GM18951 (cell line): Measurements from ENCODE around the gene DHFR.

ENCODE experiments used
- POLR2A ChIP-seq: IDR thresholded peaks from 4 replicates; pipeline ENCODE4 v1.6.1; 2011; ENCODE audit warnings: mild to moderate bottlenecking; ENCODE audit not compliant: insufficient read length, insufficient read depth; ENCODE audit errors: extremely low read depth
- in situ Hi-C: fragments of 300-500 bp; cut with MboI; formaldehyde crosslinking; loops from one replicate; pipeline ENCODE4 v1.12.0; 2022; ENCODE audit warnings: low sequenced_read_pairs, mixed read lengths, inconsistent platforms; ENCODE audit not compliant: unreplicated experiment

The DHFR gene

DNA sequence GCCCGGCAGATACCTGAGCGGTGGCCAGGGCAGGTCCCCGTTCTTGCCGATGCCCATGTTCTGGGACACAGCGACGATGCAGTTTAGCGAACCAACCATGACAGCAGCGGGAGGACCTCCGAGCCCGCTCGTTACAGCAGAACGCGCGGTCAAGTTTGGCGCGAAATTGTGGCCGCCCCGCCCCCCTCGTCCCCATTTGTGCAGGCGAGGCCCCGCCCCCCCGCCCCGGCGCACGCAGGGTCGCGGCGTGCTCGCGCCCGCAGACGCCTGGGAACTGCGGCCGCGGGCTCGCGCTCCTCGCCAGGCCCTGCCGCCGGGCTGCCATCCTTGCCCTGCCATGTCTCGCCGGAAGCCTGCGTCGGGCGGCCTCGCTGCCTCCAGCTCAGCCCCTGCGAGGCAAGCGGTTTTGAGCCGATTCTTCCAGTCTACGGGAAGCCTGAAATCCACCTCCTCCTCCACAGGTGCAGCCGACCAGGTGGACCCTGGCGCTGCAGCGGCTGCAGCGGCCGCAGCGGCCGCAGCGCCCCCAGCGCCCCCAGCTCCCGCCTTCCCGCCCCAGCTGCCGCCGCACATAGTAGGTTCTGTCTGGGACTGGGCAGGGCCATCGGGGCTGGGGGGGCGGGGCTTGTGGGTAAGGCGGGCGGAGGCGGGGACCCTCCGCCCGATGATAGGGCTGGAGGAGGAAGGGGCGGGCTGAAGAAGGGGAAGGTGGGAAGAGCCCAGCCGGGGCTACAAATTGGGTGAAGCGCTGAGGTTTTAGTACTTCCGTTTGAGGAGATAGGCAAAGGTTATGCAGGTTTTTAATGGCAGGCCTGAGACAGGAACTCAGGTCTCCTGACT is at the start of gene DHFR, which contains the start of gene MSH3:
Gene DHFR, minus strand, starts transcription at position 593 of the 840 bp plus-strand sequence. Its CDS starts 494 bp downstream, at position 99.
Gene MSH3, plus strand, starts transcription at position 262 of the 840 bp plus-strand sequence. Its CDS starts 76 bp downstream, at position 338.
- in situ Hi-C loops = no loop called here
- TF ChIP-seq POLR2A = peak; percentile 87

DNA sequence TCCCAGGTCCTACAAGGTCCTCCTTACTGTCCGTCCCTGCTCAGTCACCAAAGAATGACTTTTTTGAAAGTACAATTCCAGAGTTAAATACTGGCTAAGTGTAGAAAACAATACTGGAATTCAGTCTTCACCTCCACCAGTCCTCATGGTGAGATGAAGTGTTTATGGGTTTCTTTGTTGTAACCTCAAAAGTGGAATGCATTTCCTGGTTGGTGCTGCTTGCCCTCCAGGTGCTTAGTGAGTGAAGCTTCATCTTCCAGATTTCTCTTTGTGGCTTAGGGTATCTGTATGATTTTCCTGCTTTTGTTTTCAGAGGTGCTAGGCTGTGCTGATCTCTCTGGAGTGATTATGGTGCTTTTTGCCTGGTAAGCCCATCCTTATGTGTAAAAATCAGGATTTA is 49.4 kb upstream of the DHFR start:
- in situ Hi-C loops = no loop called here
- TF ChIP-seq POLR2A = no peak

GRCh38 chr5:80703747-80704146 is 49.0 kb upstream of the DHFR start:
- no peak for TF ChIP-seq POLR2A
- in situ Hi-C loops = no loop called here

DNA sequence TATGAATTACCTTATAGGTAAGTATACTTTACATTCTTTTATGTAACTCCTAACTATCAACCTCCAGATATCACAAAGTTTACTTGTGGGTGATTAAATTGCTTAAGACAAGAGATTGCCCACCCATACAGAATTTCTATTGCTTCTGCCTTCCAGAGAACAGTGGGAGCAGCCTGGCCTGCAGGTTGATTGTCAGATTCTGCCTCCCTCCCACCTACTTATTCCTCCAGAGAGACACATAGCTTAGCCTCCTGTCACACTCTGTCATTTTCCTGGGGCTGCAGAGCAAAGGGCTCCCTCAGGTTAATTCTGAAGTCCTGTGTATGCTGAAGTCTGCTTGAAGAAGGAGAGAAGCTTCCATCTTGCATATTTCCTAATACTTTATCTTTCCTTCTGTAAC is 48.5 kb upstream of the DHFR start:
- no peak for TF ChIP-seq POLR2A
- in situ Hi-C loops = no loop called here

GRCh38 chr5:80701597-80701996 is 46.8 kb upstream of the DHFR start:
- TF ChIP-seq POLR2A = no peak
- in situ Hi-C loops = no loop called here

GRCh38 chr5:80698369-80698768 is 43.6 kb upstream of the DHFR start:
- no peak for TF ChIP-seq POLR2A
- in situ Hi-C loops = loop anchor here (25.0 kb wide), 1 partner anchor 489 kb away; no protein-coding TSS in a partner anchor

- in situ Hi-C loops = loop anchor here (25.0 kb wide), 1 partner anchor 490 kb away; no protein-coding TSS in a partner anchor
- no peak for TF ChIP-seq POLR2A
Observed at GRCh38 chr5:80697100-80697499, 42.3 kb upstream of the DHFR start.

GRCh38 chr5:80696450-80696849 is 41.7 kb upstream of the DHFR start:
- no peak for TF ChIP-seq POLR2A
- in situ Hi-C loops = loop anchor here (25.0 kb wide), 1 partner anchor 491 kb away; no protein-coding TSS in a partner anchor

DNA sequence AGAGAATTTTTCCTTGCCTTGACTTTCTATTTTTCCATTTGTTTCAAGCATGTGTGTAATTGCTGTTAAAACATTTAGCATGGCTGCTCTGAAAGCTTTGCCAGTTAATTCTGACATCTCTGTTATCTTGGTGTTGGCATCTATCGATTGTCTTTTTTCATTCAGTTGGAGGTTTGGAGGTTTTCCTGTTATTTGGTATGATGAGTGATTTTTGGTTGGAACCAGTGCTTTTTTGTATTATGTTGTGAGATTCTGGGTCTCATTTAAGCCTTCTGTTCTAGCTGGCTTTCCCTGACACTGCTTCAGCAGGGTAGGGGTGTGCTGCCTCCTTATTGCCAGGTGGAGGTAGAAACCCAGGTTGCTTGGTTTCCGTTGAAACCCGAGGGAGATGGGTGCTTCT is 40.9 kb upstream of the DHFR start:
- no peak for TF ChIP-seq POLR2A
- in situ Hi-C loops = loop anchor here (25.0 kb wide), 1 partner anchor 492 kb away; no protein-coding TSS in a partner anchor

DNA sequence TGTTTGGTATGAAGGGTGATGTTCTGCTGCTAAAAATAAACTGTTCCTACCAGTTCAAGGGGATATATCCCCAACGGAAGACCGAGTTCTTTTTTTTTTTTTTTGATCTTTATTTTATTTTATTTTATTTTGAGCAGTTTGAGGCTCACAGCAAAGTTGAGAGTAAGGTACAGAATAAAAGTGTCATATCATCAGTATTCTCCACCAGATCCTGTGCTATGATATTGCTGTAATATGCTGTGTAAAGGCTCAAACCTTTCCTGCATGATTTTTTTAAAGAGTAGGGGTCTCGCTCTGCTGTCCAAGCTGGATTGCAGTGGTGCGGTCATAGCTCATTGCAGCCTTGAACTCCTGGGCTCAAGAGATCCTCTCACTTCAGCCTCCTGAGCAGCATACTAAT is 34.8 kb upstream of the DHFR start:
- no peak for TF ChIP-seq POLR2A
- in situ Hi-C loops = loop anchor here (25.0 kb wide), 1 partner anchor 498 kb away; no protein-coding TSS in a partner anchor

DNA sequence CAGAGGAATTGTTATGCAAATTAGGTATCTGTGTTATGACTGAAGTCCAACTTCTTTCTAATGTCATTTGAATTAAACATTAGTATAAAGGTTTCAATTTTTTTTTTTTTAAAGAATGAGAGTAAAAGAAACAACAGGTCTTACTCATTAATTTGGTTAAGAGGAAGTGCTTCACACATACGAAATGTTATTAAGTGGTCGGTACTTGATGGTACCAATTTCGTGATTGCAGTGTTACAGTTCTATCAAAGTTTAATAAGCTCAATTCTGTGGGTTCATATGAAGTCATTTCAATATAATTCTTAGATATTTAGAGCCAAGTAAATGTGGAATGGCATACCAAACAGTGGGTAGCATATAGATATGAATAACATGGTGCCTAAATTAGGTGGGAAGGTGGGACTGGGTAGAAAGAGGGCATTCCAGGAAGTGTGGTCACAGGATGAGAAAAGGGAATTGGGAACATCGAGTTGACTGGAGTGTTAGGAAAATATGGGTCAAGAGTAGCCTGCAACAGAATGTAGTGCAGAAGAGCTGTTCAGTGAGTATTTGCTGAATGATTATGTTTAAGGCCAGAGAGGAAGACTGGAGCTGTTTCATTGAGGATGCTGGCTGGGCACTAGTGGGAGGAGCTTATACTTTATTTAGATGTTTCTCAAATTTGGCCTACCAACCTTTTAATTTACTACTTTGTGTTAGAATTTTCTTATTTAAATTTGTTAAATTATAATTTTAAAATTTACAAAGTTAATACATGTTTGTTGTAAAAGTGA is 34.1 kb upstream of the DHFR start:
- in situ Hi-C loops = loop anchor here (25.0 kb wide), 1 partner anchor 498 kb away; no protein-coding TSS in a partner anchor
- no peak for TF ChIP-seq POLR2A

DNA sequence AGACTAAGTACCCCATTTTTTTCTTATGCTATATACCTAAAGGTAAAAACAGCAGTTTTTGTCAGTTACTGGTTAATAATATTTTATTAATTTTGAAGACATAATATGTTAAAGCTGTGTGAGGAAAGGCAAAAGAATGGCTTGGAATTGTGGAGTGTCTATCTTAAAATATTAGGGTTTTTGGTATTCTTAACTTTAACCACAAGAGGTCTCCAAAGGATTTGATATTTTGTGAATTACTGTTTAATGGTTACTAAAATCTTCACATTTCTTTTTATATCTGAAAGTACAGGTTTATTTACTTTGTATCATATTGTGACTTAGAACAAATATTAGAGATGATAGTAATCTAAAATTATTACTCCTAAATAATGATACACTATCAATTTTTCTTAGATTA is 32.0 kb upstream of the DHFR start:
- in situ Hi-C loops = loop anchor here (25.0 kb wide), 1 partner anchor 501 kb away; no protein-coding TSS in a partner anchor
- TF ChIP-seq POLR2A = no peak

DNA sequence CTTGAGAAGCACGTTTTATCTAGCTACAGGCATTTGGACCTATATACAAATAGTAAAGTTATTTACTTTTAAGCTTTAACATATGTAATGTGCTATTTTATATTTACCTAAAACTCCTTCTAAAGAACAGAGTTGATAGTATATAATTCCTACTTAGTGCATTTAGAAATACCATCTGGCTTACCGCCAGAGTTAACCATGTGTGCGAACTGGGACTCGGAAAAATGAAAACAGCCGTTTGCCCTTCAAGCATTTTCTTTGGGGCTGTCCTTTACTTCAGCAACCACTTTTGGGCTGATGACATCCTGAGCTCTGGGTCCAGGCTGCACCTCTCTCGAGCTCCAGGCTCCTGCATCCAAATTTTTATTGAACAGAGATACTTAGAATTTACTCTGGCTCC is 21.9 kb upstream of the DHFR start:
- in situ Hi-C loops = loop anchor here (25.0 kb wide), 1 partner anchor 511 kb away; no protein-coding TSS in a partner anchor
- no peak for TF ChIP-seq POLR2A

GRCh38 chr5:80672140-80672736 is 17.5 kb upstream of the DHFR start:
- no peak for TF ChIP-seq POLR2A
- in situ Hi-C loops = loop anchor here (5.0 kb wide), 1 partner anchor 190 kb away; no protein-coding TSS in a partner anchor
